ENCODE measurements around the gene RAB7B. TPM values are rescaled to one million over a fixed set of nuclear protein-coding genes. Genes with fewer than 3 reads are reported as not detected.

Gene RAB7B
- total RNA-seq, 2 experiments from 2014 or later, result not detected

- Histone ChIP-seq H3K36me3 (ENCODE audit: insufficient read depth, low read length) (no peaks in the 10 kb centered on the region), H3K9me2 (ENCODE audit: insufficient read depth, low read length) (no peaks in the 10 kb centered on the region), H3K27ac (ENCODE audit: low read depth, low read length, poor library complexity, severe bottlenecking) (no peak overlapping the region), H3K79me2 (ENCODE audit: insufficient read depth, low read depth, low read length) (no peaks in the 10 kb centered on the region), H2AFZ (ENCODE audit: low read length) (no peak overlapping the region), H3K4me2 (ENCODE audit: low read length) (no peak overlapping the region), H3K4me3 (ENCODE audit: low read depth, low read length, poor library complexity, severe bottlenecking) (no peak overlapping the region), H3K4me1 (ENCODE audit: insufficient read depth, low read length, poor library complexity, severe bottlenecking) (no peaks in the 10 kb centered on the region), H3K9me3 (ENCODE audit: low read length) (no peaks in the 10 kb centered on the region), H4K20me1 (ENCODE audit: insufficient read depth, low read length) (no peaks in the 10 kb centered on the region)
- DNase-seq (ENCODE audit: low spot score), result no peak
- no peak for TF ChIP-seq CTCF (conservative IDR thresholded peaks at IDR 0.05; ENCODE audit: low read length)
- no peak for TF ChIP-seq EZH2phosphoT487 (IDR thresholded peaks at IDR 0.05; ENCODE audit: borderline replicate concordance, low read depth, low read length)
- ChIA-PET POLR2A (no interaction called here), CTCF (ENCODE audit: unreplicated experiment) (no interaction called here)
- BruUV-seq (replicated peaks), result no TSS peak
- intact Hi-C loops (cut with micrococcal nuclease; ENCODE audit: unreplicated experiment), result no loop called here
Measured at GRCh38 chr1:206004826-206005225, 1.6 kb upstream of the RAB7B start.

GRCh38 chr1:206003854-206004800 lies 932 bp upstream of the RAB7B start:
- Histone ChIP-seq H3K79me2 (ENCODE audit: insufficient read depth, low read depth, low read length) (no peaks in the 10 kb centered on the region), H4K20me1 (ENCODE audit: insufficient read depth, low read length) (no peaks in the 10 kb centered on the region), H3K36me3 (ENCODE audit: insufficient read depth, low read length) (no peaks in the 10 kb centered on the region), H3K9me2 (ENCODE audit: insufficient read depth, low read length) (no peaks in the 10 kb centered on the region), H3K4me2 (ENCODE audit: low read length) (no peak overlapping the region), H3K27ac (ENCODE audit: low read depth, low read length, poor library complexity, severe bottlenecking) (no peak overlapping the region), H3K9me3 (ENCODE audit: low read length) (no peaks in the 10 kb centered on the region), H3K4me1 (ENCODE audit: insufficient read depth, low read length, poor library complexity, severe bottlenecking) (no peaks in the 10 kb centered on the region), H3K4me3 (ENCODE audit: low read depth, low read length, poor library complexity, severe bottlenecking) (no peak overlapping the region), H2AFZ (ENCODE audit: low read length) (no peak overlapping the region)
- TF ChIP-seq EZH2phosphoT487 (IDR thresholded peaks at IDR 0.05; ENCODE audit: borderline replicate concordance, low read depth, low read length) (no peak), CTCF (conservative IDR thresholded peaks at IDR 0.05; ENCODE audit: low read length) (no peak)
- ChIA-PET POLR2A (no interaction called here), CTCF (ENCODE audit: unreplicated experiment) (no interaction called here)
- BruUV-seq (replicated peaks), result no TSS peak
- no peak for DNase-seq (ENCODE audit: low spot score)
- intact Hi-C loops (cut with micrococcal nuclease; ENCODE audit: unreplicated experiment), result no loop called here

- Histone ChIP-seq H4K20me1 (ENCODE audit: insufficient read depth, low read length) (no peaks in the 10 kb centered on the region), H3K4me3 (ENCODE audit: low read depth, low read length, poor library complexity, severe bottlenecking) (no peak overlapping the region)
Measured at GRCh38 chr1:206002160-206002559, 1.0 kb downstream of the RAB7B start.

More at GRCh38 chr1:206002160-206002559, 1.0 kb downstream of the RAB7B start:
- intact Hi-C loops (cut with micrococcal nuclease; ENCODE audit: unreplicated experiment), result no loop called here
- Histone ChIP-seq H3K4me2 (ENCODE audit: low read length) (no peak overlapping the region), H3K36me3 (ENCODE audit: insufficient read depth, low read length) (no peaks in the 10 kb centered on the region), H3K79me2 (ENCODE audit: insufficient read depth, low read depth, low read length) (no peaks in the 10 kb centered on the region), H3K9me3 (ENCODE audit: low read length) (no peaks in the 10 kb centered on the region), H3K4me1 (ENCODE audit: insufficient read depth, low read length, poor library complexity, severe bottlenecking) (no peaks in the 10 kb centered on the region), H3K9me2 (ENCODE audit: insufficient read depth, low read length) (no peaks in the 10 kb centered on the region), H2AFZ (ENCODE audit: low read length) (no peak overlapping the region), H3K27ac (ENCODE audit: low read depth, low read length, poor library complexity, severe bottlenecking) (no peak overlapping the region)
- no peak for DNase-seq (ENCODE audit: low spot score)
- no TSS peak for BruUV-seq (replicated peaks)
- ChIA-PET POLR2A (interaction anchor here (0.7 kb wide), 1 partner anchor 583 kb away, joined by 3 read pairs; no protein-coding TSS in a partner anchor), CTCF (ENCODE audit: unreplicated experiment) (interaction anchor here (0.5 kb wide), 1 partner anchor 15 kb away, joined by 3 read pairs; no protein-coding TSS in a partner anchor)
- TF ChIP-seq EZH2phosphoT487 (IDR thresholded peaks at IDR 0.05; ENCODE audit: borderline replicate concordance, low read depth, low read length), result no peak
- no peak for TF ChIP-seq CTCF (conservative IDR thresholded peaks at IDR 0.05; ENCODE audit: low read length)
